Measurements from ENCODE around the gene CCDC82.
"Not testable (repeated sequence)": the region's sequence is repeated elsewhere in the genome, so short reads cannot be mapped to it uniquely, and the experiment has no call there.

DNA sequence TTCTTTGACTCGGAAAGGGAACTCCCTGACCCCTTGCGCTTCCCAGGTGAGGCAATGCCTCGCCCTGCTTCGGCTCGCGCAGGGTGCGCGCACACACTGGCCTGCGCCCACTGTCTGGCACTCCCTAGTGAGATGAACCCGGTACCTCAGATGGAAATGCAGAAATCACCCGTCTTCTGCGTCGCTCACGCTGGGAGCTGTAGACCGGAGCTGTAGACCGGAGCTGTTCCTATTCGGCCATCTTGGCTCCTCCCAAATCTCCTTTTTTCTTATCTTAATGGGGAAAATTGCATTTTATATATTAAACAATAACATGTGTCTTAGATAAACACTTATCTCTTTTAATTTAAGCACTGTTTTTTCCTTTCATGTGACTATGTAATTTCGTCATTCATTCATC lies 21.7 kb upstream of the CCDC82 start:
- TF ChIP-seq, protein P1, sequence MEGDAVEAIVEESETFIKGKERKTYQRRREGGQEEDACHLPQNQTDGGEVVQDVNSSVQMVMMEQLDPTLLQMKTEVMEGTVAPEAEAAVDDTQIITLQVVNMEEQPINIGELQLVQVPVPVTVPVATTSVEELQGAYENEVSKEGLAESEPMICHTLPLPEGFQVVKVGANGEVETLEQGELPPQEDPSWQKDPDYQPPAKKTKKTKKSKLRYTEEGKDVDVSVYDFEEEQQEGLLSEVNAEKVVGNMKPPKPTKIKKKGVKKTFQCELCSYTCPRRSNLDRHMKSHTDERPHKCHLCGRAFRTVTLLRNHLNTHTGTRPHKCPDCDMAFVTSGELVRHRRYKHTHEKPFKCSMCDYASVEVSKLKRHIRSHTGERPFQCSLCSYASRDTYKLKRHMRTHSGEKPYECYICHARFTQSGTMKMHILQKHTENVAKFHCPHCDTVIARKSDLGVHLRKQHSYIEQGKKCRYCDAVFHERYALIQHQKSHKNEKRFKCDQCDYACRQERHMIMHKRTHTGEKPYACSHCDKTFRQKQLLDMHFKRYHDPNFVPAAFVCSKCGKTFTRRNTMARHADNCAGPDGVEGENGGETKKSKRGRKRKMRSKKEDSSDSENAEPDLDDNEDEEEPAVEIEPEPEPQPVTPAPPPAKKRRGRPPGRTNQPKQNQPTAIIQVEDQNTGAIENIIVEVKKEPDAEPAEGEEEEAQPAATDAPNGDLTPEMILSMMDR (IDR thresholded peaks at IDR 0.05) = not testable (repeated sequence)
- not testable (repeated sequence) for TF ChIP-seq EZH2phosphoT487 (IDR thresholded peaks at IDR 0.05; ENCODE audit: borderline replicate concordance, low read depth); GABPA (IDR thresholded peaks at IDR 0.05; ENCODE audit: low read depth); MEF2A (IDR thresholded peaks at IDR 0.05; ENCODE audit: borderline replicate concordance, low read depth)
